HG03135 (cell line): ENCODE measurements around the gene PCGF2.
"Not testable (repeated sequence)": the region's sequence is repeated elsewhere in the genome, so short reads cannot be mapped to it uniquely, and the experiment has no call there.

Source experiments
- ATAC-seq: cut with Tn5 transposase; IDR thresholded peaks from one replicate; pipeline ENCODE4 v1.9.1; 2021; ENCODE audit warnings: mild to moderate bottlenecking, moderate library complexity; ENCODE audit not compliant: unreplicated experiment

PCGF2 gene

GRCh38 chr17:38738007-38738662 lies 10.0 kb downstream of the PCGF2 start:
- no peak for ATAC-seq

DNA sequence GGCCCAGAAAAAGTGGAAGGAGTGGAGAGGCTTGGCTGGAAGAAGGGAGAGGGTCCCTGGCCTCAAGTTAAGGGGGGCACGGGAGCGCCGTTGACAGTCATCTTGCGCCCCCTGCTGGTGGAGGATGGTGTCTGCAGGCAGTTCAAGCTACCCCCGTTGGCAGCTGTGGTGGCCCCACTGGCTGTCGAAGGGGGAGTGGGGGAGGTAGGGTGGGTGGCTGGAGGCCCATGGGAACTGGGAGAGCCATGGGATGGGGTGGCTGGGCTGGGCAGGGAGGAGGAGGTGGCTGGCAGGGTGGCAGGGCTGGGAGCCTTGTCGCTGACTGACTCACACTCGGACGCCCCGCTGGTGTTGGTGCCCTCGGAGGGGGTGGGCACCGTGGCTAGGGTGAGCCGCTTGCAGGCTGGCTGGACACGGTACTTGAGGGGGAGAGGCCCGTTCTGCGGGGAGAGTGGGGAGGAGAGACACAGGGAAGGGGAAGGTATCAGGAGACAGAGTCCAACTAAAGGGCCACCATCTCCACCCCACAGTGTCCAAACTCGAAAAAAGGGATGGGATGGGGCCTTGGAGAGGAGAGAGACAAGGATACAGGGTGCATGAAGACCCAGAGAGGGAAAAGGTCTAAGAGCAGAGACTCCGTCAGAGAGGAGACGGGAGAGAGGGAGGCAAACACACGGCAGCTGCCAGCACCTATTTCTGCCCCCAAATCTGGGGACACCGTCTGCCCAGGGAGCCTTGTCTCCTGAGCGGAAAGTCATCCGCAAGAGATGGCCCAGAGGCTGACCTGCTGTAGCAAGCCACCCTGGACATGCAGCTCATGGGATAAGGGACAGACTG lies 12.8 kb downstream of the PCGF2 start:
- ATAC-seq: no peak

DNA sequence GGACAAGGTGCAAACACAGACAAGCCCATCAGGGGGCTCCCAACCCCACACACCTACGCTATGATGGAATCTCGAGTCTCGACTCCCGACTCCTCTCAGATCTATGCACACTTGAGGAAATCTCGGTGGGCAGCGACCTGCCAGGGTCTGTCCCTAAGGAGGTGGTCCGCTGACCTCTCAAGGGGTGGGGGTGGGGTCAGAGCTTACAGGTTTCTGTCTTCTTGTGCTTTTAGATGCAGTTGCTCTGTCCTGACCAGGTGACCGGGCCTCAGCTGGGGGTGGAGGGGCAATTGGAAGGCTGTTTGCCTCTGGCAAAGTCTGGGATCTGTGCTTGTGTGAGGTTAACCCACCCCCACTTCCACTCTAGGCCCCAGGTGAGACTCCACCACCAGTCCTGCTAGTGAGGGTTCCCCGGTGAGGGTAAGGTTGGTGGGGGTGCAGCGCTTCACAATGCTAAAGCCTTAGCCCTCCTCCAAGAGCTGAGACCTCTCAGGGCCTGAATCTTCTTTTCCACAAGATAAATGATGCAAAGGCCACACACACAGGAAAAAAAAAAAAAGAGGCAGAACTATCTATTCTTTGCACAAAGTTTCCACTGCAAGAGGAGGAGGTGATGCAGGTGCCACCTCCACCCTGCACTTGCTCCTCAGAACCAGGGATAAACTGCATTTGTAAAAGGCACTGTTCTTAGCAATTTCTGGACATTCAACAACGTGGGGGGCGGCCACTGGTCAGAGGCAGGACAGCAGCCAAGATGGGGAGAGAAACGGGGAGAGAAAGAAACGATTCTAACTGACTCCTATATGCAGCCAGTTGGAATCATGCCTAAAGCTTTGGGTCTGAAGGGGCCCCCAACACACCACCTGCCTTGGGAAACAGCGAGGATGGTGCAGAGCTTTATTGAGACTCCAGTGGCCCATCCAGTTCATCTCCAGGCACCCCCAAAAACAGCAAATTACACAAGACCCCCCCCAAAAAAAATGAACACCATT lies 13.9 kb downstream of the PCGF2 start:
- no peak for ATAC-seq

DNA sequence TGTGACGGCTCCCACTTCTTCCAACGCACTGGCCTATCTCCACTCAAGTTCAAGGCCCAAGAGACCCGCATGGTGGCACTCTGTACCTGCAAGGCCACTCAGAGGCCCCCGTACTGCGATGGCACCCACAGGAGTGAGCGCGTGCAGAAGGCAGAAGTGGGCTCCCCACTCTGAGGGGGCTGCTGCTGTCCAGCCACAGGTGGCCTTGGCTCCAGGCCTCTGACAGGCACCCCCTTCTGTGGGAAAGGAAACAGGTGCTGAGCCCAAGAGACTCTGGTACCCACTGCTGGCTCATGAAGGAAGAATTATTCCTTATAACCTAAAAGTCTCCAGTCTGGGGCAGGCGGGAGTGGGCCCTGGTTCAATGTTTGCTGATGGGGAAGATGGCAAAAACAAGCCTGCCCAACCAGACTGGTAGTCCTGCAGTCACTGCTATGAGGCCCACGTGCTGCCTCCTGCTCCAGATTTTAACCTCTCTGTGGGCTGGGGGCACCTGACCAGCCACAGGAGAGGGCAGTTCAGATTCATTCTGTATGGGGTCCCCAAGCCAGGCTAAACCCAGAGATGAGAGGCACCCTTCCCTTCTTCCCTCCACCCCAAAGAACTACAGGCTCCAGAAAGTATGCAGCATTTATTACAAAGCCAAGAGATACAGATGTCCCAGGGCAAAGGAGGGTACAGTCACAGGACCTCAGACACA lies 14.7 kb downstream of the PCGF2 start:
- ATAC-seq: no peak

DNA sequence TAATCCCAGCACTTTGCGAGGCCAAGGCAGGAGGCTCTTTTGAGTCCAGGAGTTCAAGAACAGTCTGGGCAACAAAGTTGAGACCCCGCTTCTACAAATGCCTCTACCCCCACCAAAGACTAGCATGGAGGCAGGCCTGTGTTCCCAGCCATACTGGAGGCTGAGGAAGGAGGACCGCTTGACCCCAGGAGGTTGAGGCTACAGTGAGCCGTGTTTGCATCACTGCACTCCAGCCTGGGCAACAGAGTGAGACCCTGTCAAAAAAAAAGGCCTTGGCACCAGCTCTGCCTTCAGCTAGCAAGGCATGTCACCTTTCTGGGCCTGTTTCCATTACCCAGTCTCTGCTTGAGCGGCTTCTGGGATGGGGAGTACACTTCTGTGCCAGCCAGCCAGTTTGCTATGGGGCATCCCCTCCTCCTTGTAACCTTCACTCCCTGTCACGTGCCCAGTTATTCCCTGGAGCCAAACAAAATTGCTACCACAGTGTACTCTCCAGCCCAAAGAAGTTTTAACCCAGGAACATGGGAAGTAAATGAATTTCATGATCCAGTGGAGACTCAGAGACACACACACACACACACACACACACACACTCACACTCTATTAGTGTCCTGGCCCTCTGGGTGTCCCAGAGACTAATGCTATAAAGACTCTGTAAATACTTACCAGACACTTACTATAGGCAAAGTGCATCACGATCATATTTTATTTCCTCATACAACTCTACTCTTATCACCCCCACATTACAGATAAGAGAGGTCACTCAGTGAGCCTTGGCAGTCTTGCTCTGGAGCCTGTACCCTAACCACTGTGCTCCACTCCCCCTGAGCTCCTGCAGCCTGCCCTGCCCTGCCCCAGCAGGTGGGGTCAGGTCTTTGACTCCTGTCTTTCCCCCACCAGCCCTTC lies 15.5 kb downstream of the PCGF2 start:
- no peak for ATAC-seq

GRCh38 chr17:38731526-38732294 lies 16.4 kb downstream of the PCGF2 start:
- ATAC-seq: no peak

DNA sequence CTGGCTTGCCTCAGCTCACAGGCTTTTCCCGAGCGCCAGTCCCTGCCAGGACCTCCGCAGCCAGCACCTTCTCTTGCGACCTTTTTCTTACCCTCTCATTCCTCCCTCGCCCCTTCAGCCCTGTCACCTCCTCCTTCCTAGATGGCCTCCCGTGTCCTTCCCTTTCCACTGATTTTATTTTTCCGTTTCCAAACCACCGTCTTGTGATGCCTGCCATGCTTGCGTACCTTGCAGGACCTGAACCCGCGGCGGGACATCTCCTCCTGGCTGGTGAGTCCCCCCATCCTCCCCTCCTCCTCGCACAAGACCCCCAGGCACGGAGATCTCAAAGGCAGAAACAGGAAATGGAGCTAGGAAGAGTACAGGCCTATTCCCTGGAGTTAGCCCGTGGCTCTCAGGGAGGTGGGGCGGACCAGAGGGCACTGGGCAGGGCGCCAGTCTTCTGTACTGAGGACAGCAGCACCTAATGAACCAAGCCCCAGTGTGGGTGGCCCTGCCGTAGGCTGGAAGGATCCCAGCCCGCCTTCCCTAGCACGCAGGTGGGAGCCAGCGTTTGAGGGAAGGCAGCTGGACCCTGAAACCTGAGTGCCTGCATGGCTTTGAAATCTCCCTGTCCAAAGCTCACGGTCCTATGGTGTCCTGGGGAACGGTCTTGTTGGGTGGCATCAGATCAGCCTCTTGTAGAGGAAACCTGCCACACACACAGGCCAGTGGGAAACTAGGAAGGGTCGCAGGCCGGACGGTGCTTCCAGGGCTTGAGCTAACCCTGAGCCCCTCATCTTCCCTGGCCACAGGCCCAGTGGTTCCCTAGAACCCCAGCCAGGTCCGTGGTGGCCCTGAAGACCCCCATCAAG lies 17.4 kb downstream of the PCGF2 start:
- no peak for ATAC-seq

DNA sequence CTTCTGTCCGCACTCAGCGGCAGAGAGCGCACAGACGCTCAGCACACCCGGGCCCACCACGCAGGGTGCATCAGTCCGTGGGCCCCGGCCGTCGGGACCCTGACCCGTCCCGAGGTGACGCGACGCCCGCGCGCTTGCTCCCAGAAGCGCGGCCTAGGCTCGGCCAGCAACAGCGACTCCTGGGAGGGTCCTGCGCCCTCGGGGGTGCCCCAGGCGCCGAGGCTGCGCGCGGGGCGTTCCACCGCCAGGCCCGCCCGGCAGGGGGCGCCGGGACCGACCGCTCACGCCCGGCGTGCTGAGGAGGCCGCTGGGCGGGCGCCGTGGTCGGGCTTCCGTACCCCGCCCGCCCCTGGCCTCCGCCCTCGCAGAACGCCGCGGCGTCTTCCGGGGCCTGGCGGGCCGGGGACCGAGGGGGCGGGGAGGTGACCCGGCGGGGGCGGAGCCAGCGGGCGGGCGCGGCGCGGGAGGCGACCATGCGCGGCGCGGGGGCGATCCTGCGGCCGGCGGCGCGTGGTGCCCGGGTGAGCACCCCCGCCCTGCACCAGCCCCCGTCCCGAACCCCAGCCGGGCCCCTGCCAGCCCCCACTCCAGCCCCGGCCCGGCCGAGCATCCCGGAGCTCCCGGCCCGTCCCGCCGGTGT lies 18.1 kb downstream of the PCGF2 start, which contains the start of gene CISD3:
Gene CISD3, plus strand, starts transcription at position 456 of the 640 bp plus-strand sequence. Its CDS starts 18 bp downstream, at position 474.
- ATAC-seq: peak; percentile 71

GRCh38 chr17:38729368-38729885 lies 18.7 kb downstream of the PCGF2 start:
- no peak for ATAC-seq

DNA sequence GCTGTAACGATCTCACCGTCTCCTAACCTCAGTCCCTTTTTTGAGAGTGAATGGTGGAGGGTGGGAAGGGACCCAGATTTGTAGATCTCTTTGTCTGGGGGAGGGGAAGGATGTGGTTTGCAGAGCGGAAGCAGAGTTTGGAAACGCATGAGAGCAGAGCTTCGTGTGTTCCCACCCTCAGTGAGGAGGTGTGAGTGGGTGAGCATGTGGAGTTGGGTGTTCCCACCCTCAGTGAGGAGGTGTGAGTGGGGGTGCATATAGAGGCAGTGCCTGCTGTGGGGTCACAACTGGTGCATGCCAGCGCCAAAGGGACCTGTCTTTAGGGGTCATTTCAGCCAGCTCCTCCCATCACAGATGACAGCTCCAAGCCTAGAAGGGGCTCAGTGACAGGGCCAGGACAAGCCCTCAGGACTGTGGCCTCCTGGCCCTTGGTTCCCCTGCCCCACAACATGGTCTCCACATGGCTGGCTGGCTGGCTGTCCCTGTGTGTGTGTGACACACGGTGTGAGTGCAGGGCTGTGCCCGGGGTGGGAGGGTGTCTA lies 19.8 kb downstream of the PCGF2 start:
- no peak for ATAC-seq

DNA sequence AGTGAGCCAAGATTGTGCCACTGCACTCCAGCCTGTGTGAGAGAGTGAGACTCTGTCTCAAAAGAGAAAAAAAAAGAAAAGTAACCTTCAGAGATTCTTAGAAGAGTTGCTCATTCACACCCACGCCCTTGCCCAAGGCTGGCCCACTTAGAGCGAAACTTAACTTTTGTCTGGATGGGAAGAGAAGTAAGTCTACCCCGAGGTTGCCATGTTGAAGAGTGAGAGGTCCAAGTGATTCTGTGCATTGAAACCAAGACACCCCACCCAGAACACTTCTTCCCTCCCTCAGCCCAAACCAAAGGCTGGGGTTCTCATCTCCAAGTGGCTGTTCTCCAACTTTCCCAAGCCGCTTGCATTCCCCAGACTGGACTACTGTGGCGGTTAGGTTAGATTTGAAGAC lies 20.4 kb downstream of the PCGF2 start:
- ATAC-seq: no peak

DNA sequence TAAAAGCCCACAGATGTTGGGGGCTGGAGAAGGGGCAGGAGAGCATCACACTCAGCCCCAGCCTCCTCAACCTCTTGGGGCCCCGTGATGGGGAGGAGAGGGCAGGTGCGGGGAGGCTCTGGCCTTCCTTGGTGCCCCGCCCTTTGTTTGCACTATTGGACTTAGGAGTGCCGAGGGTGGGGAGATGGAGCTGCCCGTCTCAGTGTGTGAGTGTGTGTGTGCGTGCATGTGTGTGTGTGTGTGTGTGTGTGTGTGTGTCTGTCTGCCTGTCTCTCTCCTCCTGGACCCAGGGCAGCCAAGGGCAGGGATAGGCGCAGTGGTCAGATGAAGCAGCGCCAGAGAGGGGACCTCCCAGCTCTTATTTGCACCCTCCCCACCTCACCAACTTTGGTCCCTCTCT lies 22.0 kb downstream of the PCGF2 start:
- not testable (repeated sequence) for ATAC-seq

DNA sequence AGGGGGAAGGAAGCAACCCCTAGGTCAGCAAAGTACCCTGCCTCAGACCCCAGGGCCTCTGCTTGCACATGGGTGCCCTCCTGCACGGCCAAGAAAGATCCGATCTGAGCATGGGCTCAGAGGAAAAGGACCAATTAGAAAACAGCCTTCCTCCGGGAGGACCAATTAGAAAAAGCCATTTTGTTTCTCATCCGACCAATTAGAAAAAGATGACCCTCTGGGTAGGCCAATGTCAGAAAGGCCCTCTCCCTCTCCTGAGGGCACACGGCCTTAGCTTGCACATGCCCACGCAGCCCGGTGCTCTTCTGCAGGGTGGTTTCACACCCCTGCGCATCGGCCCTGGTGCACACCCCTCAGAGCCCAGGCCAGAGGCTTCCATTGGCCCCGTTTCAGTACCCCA lies 23.1 kb downstream of the PCGF2 start:
- ATAC-seq: no peak

GRCh38 chr17:38724337-38724988 lies 23.7 kb downstream of the PCGF2 start:
- ATAC-seq: no peak

DNA sequence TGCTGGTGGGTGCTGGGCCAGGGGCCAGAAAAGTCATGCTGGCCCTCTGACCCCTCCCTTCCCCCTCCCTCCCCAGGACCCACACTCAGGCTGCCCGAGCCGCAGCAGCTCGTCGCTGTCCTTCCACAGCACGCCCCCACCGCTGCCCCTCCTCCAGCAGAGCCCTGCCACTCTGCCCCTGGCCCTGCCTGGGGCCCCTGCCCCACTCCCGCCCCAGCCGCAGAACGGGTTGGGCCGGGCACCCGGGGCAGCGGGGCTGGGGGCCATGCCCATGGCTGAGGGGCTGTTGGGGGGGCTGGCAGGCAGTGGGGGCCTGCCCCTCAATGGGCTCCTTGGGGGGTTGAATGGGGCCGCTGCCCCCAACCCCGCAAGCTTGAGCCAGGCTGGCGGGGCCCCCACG lies 26.3 kb downstream of the PCGF2 start:
- no peak for ATAC-seq

DNA sequence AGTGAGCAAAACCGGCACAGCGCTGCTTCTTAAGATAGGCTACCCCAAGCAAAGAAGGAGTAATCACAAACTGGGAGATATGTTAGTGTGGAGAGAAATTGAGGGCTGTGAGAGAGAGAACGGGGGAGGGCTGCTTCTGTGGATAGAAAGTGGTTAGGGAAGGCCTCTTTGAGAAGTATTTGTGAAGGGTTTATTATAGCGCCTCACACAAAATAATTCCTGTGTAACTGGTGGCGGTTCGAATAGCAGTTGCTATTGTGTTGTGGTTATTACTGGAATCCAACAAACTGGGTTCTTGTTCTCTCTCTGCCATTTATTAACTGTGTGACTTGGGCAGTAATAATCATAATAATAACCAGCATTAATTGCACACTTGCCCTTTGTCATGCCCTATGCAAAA lies 27.2 kb downstream of the PCGF2 start:
- ATAC-seq: no peak
